ENCODE data around the gene EHMT1.

DNA sequence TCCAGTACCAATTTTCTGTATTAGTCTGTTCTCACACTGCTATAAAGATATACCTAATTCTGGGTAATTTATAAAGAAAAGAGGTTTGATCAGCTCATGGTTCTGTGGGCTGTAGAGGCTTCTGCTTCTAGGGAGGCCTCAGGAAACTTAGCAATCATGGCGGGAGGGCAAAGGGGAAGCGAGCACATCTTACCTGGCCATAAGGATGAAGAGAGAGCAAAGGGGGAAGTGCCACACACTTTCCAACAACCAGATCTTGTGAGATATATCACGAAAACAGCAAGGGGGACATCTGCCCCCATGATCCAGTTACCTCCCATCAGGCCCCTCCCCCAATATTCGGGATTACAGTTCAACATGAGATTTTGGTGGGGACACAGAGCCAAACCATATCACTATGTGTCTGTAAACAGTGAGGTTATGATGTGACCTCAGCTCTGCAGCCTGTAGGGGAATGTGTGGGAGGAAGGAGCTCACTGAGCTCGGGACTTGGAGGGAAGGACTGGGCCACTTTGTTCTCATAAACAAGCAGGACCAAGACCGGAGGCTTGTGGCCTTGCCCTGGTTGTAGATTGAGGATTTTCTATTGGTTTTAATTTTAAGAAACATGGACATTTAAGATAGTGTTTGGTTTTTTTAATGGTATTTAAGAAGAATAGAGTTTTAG is 85.2 kb downstream of the EHMT1 start:
- TF ChIP-seq EZH2 (IDR thresholded peaks at IDR 0.05; ENCODE audit: insufficient read depth, low read length): no peak
- TF ChIP-seq, protein P1, sequence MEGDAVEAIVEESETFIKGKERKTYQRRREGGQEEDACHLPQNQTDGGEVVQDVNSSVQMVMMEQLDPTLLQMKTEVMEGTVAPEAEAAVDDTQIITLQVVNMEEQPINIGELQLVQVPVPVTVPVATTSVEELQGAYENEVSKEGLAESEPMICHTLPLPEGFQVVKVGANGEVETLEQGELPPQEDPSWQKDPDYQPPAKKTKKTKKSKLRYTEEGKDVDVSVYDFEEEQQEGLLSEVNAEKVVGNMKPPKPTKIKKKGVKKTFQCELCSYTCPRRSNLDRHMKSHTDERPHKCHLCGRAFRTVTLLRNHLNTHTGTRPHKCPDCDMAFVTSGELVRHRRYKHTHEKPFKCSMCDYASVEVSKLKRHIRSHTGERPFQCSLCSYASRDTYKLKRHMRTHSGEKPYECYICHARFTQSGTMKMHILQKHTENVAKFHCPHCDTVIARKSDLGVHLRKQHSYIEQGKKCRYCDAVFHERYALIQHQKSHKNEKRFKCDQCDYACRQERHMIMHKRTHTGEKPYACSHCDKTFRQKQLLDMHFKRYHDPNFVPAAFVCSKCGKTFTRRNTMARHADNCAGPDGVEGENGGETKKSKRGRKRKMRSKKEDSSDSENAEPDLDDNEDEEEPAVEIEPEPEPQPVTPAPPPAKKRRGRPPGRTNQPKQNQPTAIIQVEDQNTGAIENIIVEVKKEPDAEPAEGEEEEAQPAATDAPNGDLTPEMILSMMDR (IDR thresholded peaks at IDR 0.05; ENCODE audit: insufficient read depth, low read depth, low read length): no peak

Measured in astrocyte (in vitro differentiated cells and primary cell).